ENCODE measurements around the gene WDR83.

Gene WDR83

DNA sequence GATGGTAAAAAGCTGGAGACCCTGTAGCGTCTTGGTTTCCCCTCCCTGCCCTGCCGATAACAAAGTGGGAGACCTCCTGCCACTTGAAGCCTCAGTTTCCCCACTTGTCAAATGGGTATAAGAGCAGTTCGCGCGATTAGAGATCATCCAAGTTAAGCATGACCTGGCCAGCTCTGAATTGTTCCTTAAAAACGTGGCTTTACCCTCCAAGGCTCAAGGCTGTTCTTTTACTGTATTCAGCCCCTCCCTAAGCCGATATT, 56.7 kb downstream of the WDR83 start:
- H3K27ac ChIP-seq (ENCODE audit: low read depth, low read length), result peak overlapping the region; percentile 78
- TF ChIP-seq, protein P1, sequence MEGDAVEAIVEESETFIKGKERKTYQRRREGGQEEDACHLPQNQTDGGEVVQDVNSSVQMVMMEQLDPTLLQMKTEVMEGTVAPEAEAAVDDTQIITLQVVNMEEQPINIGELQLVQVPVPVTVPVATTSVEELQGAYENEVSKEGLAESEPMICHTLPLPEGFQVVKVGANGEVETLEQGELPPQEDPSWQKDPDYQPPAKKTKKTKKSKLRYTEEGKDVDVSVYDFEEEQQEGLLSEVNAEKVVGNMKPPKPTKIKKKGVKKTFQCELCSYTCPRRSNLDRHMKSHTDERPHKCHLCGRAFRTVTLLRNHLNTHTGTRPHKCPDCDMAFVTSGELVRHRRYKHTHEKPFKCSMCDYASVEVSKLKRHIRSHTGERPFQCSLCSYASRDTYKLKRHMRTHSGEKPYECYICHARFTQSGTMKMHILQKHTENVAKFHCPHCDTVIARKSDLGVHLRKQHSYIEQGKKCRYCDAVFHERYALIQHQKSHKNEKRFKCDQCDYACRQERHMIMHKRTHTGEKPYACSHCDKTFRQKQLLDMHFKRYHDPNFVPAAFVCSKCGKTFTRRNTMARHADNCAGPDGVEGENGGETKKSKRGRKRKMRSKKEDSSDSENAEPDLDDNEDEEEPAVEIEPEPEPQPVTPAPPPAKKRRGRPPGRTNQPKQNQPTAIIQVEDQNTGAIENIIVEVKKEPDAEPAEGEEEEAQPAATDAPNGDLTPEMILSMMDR (IDR thresholded peaks at IDR 0.05; ENCODE audit: low read depth, low read length, poor library complexity, severe bottlenecking), result no peak
- TF ChIP-seq EZH2phosphoT487 (IDR thresholded peaks at IDR 0.05; ENCODE audit: borderline replicate concordance, low read length), result no peak

DNA sequence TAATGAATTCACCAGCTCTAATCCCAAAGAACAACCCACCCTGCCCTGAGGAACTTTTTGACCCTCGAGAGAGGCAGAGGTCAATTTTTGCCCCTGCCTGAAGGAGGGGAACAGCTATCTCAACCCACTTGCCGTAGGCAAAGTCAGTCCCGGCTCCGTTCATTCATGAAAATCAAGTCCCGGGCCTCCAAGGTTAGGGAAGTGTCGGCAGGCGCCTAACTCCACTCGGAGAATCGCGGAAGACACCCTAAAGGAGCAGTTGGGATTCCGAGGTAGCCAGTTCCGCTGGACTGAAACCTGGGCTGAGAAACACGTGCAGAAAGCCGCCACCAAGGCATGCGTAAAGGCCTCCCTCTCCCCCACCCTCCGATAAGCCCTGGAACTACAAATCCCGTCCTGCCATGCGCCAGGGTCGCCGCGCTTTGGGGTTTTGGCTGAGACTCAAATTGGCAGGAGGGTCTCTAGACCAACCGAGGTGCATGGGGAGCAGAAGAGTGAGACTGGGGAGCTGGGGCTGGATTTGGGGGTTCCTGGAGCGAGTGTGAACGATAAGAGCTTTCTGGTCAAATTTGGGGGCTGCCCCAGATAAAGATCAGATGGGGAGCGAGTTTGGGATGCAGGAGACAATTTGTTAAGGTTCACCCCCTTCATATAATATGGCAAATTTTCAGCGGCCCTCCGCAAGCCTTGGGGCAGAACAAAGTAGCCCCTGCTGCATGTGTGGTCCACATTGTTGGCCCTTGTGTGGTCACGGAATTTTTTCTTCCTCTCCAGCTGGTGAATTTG, 57.2 kb downstream of the WDR83 start, which contains the start of gene TNPO2:
Gene TNPO2, minus strand, starts transcription at position 292 of the 786 bp plus-strand sequence. CDS start 2,955 bp downstream, outside the sequence.
- H3K4me2 ChIP-seq (ENCODE audit: low read length), result peak within 1 kb of the TSS; percentile 83
- TF ChIP-seq, protein P1 (IDR thresholded peaks at IDR 0.05; ENCODE audit: low read depth, low read length, poor library complexity, severe bottlenecking), result no peak
- TF ChIP-seq EZH2phosphoT487 (IDR thresholded peaks at IDR 0.05; ENCODE audit: borderline replicate concordance, low read length), result no peak
- no peaks in the 10 kb centered on the region for H3K9me3 ChIP-seq (ENCODE audit: control insufficient read depth, insufficient read depth, low read length)
- H3K36me3 ChIP-seq (ENCODE audit: control insufficient read depth, low read length), result peaks cover 58% of the 10 kb centered on the region
- peak within 1 kb of the TSS; percentile 96 for H3K4me3 ChIP-seq (ENCODE audit: low read length)
- peaks cover 17% of the 10 kb centered on the region for H3F3A ChIP-seq (ENCODE audit: control insufficient read depth, insufficient read depth)
- H3K27ac ChIP-seq (ENCODE audit: low read depth, low read length), result peak within 1 kb of the TSS; percentile 78
- H4K20me1 ChIP-seq (ENCODE audit: control insufficient read depth, insufficient read depth, low read depth, low read length), result peaks cover 6% of the 10 kb centered on the region; the same call in 1 of the 2 replicates
- H3K79me2 ChIP-seq (ENCODE audit: control insufficient read depth, low read length), result peaks cover 68% of the 10 kb centered on the region
- no peaks in the 10 kb centered on the region for H3K27me3 ChIP-seq (ENCODE audit: control insufficient read depth, low read length)
- no peaks in the 10 kb centered on the region for H3K9me2 ChIP-seq (replicated peaks; ENCODE audit: control insufficient read depth, low read length)
- peaks cover 51% of the 10 kb centered on the region for H3K4me1 ChIP-seq (ENCODE audit: control insufficient read depth, low read length)

More for the DNA sequence above, 56.7 kb downstream of the WDR83 start:
- Histone ChIP-seq H3K27me3 (ENCODE audit: control insufficient read depth, low read length) (no peaks in the 10 kb centered on the region), H3K9me2 (replicated peaks; ENCODE audit: control insufficient read depth, low read length) (no peaks in the 10 kb centered on the region), H3K4me3 (ENCODE audit: low read length) (peak overlapping the region; percentile 96), H3K4me1 (ENCODE audit: control insufficient read depth, low read length) (peaks cover 46% of the 10 kb centered on the region), H3F3A (ENCODE audit: control insufficient read depth, insufficient read depth) (peaks cover 13% of the 10 kb centered on the region), H3K79me2 (ENCODE audit: control insufficient read depth, low read length) (peaks cover 70% of the 10 kb centered on the region), H4K20me1 (ENCODE audit: control insufficient read depth, insufficient read depth, low read depth, low read length) (peaks cover 10% of the 10 kb centered on the region; the same call in 1 of the 2 replicates), H3K36me3 (ENCODE audit: control insufficient read depth, low read length) (peaks cover 58% of the 10 kb centered on the region), H3K4me2 (ENCODE audit: low read length) (peak overlapping the region; percentile 83), H3K9me3 (ENCODE audit: control insufficient read depth, insufficient read depth, low read length) (no peaks in the 10 kb centered on the region)

All from DOHH2 (cell line).